OCI-LY3 (cell line): ENCODE results near the gene DSC3.

Experiments used
- H2AFZ ChIP-seq: fragments of 200-600, 300-600 bp; shearing (Covaris generic); 2 replicates; pipeline ENCODE4 v1.6.0; 2014; ENCODE audit warnings: antibody characterized with exemption, low read depth, low read length
- H3K27ac ChIP-seq: fragments of 200-600, 300-600 bp; sonication (generic); 2 replicates; pipeline ENCODE4 v1.5.1; 2014; ENCODE audit warnings: mild to moderate bottlenecking, low read length, moderate library complexity, mixed read lengths
- H3K27me3 ChIP-seq: fragments of 200-600, 300-600 bp; sonication (generic); 2 replicates; pipeline ENCODE4 v1.6.1; 2014; ENCODE audit warnings: low read depth, low read length, mixed read lengths
- H3K36me3 ChIP-seq: fragments of 200-600, 300-600 bp; sonication (generic); replicated peaks from 2 replicates; pipeline ENCODE3; 2014; ENCODE audit warnings: low read depth, low read length, mixed read lengths
- H3K4me1 ChIP-seq: fragments of 300-600, 200-600 bp; sonication (generic); 2 replicates; pipeline ENCODE4 v1.6.1; 2014; ENCODE audit warnings: low read length, mixed read lengths
- H3K4me2 ChIP-seq: fragments of 200-600, 300-600 bp; sonication (generic); 2 replicates; pipeline ENCODE4 v1.6.1; 2014; ENCODE audit warnings: low read length, mixed read lengths
- H3K4me3 ChIP-seq: fragments of 300-600, 200-600 bp; sonication (generic); 2 replicates; pipeline ENCODE4 v1.5.1; 2014; ENCODE audit warnings: antibody characterized with exemption, mild to moderate bottlenecking, low read length, moderate library complexity
- H3K79me2 ChIP-seq: fragments of 300-600, 200-600 bp; shearing (Covaris generic); 2 replicates; pipeline ENCODE4 v1.6.1; 2014; ENCODE audit warnings: mild to moderate bottlenecking, low read length, mixed read lengths
- H3K9ac ChIP-seq: fragments of 300-600, 200-600 bp; shearing (Covaris generic); 2 replicates; pipeline ENCODE4 v1.6.0; 2014; ENCODE audit warnings: mild to moderate bottlenecking, low read length, moderate library complexity
- H3K9me3 ChIP-seq: fragments of 200-600, 300-600 bp; shearing (Covaris generic); 2 replicates; pipeline ENCODE4 v1.6.1; 2014; ENCODE audit warnings: low read length, mixed read lengths; ENCODE audit not compliant: insufficient read depth
- H4K20me1 ChIP-seq: fragments of 200-600, 300-600 bp; sonication (generic); 2 replicates; pipeline ENCODE4 v1.6.1; 2016; ENCODE audit warnings: low read length, mixed read lengths; ENCODE audit not compliant: insufficient read depth
- EZH2phosphoT487 ChIP-seq: fragments of 200-600 bp; shearing (Covaris generic); IDR thresholded peaks from 2 replicates; pipeline ENCODE4 v1.6.1; 2018; ENCODE audit warnings: antibody characterized with exemption, mixed run types, low read depth
- TF ChIP-seq, protein P1 (sequence below): fragments of 200-600, 300-600 bp; sonication (generic); IDR thresholded peaks from 2 replicates; pipeline ENCODE4 v1.5.1; 2014; ENCODE audit warnings: antibody characterized with exemption, low read length, low read depth

Gene DSC3

DNA sequence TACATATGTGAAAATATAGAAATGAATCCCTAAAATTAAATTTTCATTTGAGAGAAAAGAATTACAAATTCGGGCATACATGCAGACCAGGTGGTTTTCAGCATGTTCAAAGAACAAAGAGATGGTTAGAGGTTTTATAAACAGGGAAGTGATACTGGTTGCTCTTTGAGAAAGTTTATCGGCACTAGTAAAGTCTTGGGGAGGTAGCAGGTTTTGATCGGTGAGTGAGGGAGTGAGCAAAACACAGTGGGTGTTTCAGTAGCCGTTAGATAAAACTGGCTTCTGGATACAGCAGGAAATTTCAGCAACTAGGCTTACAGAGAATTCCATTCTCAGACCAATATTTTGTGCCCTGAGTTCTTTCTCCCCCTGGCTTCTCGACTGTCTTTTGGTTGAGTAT lies 51.1 kb downstream of the DSC3 start:
- Histone ChIP-seq H3K79me2 (no peaks in the 10 kb centered on the region), H3K4me1 (peaks cover 8% of the 10 kb centered on the region), H3K27me3 (no peaks in the 10 kb centered on the region), H2AFZ (no peak overlapping the region), H3K4me3 (no peak overlapping the region), H4K20me1 (no peaks in the 10 kb centered on the region), H3K9ac (no peak overlapping the region), H3K9me3 (no peaks in the 10 kb centered on the region), H3K27ac (no peak overlapping the region), H3K36me3 (no peaks in the 10 kb centered on the region), H3K4me2 (peak overlapping the region; percentile 29)
- no peak for TF ChIP-seq EZH2phosphoT487
- TF ChIP-seq, protein P1, sequence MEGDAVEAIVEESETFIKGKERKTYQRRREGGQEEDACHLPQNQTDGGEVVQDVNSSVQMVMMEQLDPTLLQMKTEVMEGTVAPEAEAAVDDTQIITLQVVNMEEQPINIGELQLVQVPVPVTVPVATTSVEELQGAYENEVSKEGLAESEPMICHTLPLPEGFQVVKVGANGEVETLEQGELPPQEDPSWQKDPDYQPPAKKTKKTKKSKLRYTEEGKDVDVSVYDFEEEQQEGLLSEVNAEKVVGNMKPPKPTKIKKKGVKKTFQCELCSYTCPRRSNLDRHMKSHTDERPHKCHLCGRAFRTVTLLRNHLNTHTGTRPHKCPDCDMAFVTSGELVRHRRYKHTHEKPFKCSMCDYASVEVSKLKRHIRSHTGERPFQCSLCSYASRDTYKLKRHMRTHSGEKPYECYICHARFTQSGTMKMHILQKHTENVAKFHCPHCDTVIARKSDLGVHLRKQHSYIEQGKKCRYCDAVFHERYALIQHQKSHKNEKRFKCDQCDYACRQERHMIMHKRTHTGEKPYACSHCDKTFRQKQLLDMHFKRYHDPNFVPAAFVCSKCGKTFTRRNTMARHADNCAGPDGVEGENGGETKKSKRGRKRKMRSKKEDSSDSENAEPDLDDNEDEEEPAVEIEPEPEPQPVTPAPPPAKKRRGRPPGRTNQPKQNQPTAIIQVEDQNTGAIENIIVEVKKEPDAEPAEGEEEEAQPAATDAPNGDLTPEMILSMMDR = no peak

DNA sequence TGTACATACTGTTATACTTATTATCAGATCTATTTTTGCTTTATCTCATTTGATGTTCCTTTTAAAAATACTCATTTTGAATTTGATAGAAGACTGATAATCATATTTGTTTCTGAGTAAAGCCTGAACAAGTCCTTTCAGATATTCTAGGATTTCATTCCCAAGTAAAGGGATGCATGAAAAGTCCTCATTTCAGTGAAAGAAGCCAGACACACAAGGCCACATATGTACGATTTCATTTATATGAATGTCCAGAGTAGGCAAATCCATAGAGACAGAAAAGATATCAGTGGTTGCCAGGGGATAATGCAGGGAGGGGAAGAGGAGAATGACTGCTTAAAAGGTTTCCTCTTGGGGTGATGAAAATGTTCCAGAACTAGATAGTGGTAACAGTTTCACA lies 53.4 kb downstream of the DSC3 start:
- Histone ChIP-seq H2AFZ (no peak overlapping the region), H4K20me1 (no peaks in the 10 kb centered on the region), H3K4me2 (no peak overlapping the region), H3K36me3 (no peaks in the 10 kb centered on the region), H3K9ac (no peak overlapping the region), H3K9me3 (no peaks in the 10 kb centered on the region), H3K4me1 (peaks cover 8% of the 10 kb centered on the region), H3K27ac (no peak overlapping the region), H3K4me3 (no peak overlapping the region), H3K79me2 (no peaks in the 10 kb centered on the region), H3K27me3 (no peaks in the 10 kb centered on the region)
- TF ChIP-seq, protein P1 = no peak
- TF ChIP-seq EZH2phosphoT487 = no peak

DNA sequence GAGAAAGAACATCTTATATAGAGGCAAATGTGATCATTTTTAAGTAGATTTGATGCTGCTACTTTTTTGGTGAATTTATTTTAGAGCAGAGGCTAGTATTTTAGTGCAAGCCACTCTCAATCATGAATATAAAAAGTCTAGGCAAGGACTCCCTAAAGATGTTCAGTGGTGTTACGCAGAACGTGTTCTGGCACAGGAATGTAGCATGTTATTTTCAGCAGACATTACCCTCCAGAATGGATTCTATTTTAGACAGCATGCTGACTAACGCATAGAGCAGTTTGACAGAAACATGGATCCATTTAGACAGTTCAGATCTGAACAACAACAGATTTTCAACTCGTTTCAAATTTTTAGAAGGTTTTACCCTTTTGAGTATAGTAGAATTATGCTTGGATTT lies 54.1 kb downstream of the DSC3 start:
- Histone ChIP-seq H3K9ac (no peak overlapping the region), H3K79me2 (no peaks in the 10 kb centered on the region), H3K9me3 (no peaks in the 10 kb centered on the region), H2AFZ (no peak overlapping the region), H3K4me3 (no peak overlapping the region), H3K4me1 (peaks cover 8% of the 10 kb centered on the region), H4K20me1 (no peaks in the 10 kb centered on the region), H3K27ac (no peak overlapping the region), H3K4me2 (no peak overlapping the region), H3K36me3 (no peaks in the 10 kb centered on the region), H3K27me3 (no peaks in the 10 kb centered on the region)
- TF ChIP-seq EZH2phosphoT487 = no peak
- TF ChIP-seq, protein P1 = no peak

DNA sequence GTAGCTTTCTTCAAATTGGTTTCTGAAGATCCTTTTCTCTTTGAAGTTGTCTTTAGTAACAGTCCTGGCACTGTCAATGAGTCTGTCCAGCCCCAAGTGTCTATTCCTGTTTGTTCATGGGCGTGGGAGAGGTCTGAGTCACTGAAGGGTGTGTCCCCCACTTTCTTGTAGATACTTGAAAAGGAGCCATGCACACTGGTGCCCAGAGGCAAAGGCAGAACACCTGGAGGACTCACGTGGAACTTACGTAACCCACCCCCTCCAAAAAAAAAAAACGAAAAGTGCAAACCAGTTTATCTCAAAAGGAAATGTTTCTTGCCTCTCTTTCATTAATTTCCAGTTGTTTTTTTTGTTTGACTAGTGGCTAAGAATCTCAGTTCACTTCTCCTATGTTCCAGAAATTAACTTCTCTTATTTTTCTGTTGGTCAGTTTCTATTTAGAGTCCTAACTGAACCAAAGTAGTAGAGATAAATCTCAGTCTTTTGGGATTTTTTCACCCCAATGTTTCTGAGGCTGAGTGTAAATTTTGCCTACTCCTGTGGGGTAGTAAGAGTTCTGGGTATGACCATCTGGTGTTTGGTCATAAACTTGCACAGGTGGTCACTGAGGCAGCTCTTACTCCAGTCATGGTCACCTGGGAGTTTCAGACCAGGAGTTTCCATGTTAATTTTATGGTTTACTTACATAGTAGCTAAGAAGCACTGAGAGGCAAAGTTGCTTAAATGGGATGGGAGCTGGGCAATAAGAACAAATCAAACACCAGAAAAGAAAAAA lies 54.9 kb downstream of the DSC3 start:
- no peak overlapping the region for H2AFZ ChIP-seq
- H3K27ac ChIP-seq = no peak overlapping the region
- no peak overlapping the region for H3K9ac ChIP-seq
- H3K4me1 ChIP-seq = peaks cover 8% of the 10 kb centered on the region
- no peaks in the 10 kb centered on the region for H3K27me3 ChIP-seq
- no peaks in the 10 kb centered on the region for H3K9me3 ChIP-seq
- no peaks in the 10 kb centered on the region for H4K20me1 ChIP-seq
- no peaks in the 10 kb centered on the region for H3K79me2 ChIP-seq
- H3K4me3 ChIP-seq = no peak overlapping the region
- TF ChIP-seq, protein P1 = no peak
- TF ChIP-seq EZH2phosphoT487 = no peak
- H3K4me2 ChIP-seq = no peak overlapping the region
- no peaks in the 10 kb centered on the region for H3K36me3 ChIP-seq
